HG03432 (cell line): Measurements from ENCODE around the gene STOML2.
"Not testable (repeated sequence)": the region's sequence is repeated elsewhere in the genome, so short reads cannot be mapped to it uniquely, and the experiment has no call there.

Experiments used
- ATAC-seq: cut with Tn5 transposase; IDR thresholded peaks from one replicate; pipeline ENCODE4 v1.9.1; 2021; ENCODE audit warnings: mild to moderate bottlenecking, moderate library complexity; ENCODE audit not compliant: unreplicated experiment

The STOML2 gene

GRCh38 chr9:35102769-35103659 lies at the start of gene STOML2:
Gene STOML2 (minus strand): TSS chr9:35103131. CDS start chr9:35103094, 37 bp downstream.
- peak; percentile 94 for ATAC-seq

DNA sequence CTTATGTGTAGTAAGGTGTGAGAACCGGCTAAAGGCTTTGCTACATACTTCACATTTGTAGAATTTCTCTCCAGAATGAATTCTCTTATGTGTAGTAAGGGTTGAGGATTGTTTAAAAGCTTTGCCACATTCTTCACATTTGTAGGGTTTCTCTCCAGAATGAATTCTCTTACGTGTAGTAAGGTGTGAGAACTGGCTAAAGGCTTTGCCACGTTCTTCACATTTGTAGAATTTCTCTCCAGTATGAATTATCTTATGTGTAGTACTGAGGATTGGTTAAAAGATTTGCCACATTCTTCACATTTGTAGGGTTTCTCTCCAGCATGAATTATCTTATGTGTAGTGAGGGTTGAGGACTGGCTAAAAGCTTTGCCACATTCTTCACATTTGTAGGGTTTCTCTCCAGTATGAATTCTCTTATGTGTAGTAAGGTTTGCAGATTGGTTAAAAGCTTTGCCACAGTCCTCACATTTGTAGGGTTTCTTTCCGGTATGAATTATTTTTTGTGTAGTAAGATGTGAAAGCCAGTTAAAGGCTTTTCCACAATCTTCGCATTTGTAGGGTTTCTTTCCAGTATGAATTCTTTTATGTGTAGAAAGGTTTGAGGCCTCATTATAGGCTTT lies 45.1 kb upstream of the STOML2 start:
- not testable (repeated sequence) for ATAC-seq

GRCh38 chr9:35142037-35142436 lies 39.1 kb upstream of the STOML2 start:
- ATAC-seq = no peak

GRCh38 chr9:35140093-35140492 lies 37.2 kb upstream of the STOML2 start:
- no peak for ATAC-seq

DNA sequence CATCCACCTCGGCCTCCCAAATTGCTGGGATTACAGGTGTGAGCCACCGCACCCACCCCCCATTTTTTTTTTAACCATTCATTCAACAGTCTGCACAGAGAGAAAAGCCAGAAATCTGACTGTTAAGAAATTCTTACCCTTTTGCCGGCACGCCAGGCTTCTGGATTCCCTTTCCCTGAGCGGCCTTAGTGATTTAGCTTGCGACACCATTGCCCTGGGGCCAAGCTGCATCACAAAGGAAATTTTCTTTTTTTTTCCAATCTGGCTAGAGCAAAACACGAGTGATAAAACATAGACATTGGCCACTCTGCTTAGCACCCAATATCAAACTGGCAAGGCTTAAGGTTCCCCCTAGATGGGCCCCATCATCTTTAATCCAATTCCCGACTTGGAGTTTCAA lies 33.9 kb upstream of the STOML2 start:
- ATAC-seq = no peak

DNA sequence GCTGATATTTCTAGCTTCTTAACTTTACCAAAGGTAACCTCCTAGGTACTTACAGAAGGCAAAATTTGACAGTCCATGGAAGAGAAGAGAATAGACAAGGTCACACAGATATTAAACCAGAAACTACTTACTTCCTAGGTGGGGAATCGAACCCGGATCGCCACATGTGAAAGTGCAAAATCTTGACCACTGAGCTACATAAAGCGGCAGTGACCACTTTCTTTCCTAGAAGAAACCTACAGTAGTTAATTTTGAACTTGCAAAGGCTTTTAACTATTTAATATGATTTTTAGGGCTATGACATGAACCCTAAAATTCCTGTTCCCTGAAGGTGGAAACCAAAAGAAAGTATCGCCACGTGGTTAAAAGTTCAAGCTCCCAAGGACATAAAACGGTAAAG lies 33.1 kb upstream of the STOML2 start:
- no peak for ATAC-seq

- no peak for ATAC-seq
These were observed 32.0 kb upstream of the STOML2 start for GRCh38 chr9:35134920-35135319.

GRCh38 chr9:35116898-35117551 lies 14.1 kb upstream of the STOML2 start:
- ATAC-seq = peak; percentile 56

DNA sequence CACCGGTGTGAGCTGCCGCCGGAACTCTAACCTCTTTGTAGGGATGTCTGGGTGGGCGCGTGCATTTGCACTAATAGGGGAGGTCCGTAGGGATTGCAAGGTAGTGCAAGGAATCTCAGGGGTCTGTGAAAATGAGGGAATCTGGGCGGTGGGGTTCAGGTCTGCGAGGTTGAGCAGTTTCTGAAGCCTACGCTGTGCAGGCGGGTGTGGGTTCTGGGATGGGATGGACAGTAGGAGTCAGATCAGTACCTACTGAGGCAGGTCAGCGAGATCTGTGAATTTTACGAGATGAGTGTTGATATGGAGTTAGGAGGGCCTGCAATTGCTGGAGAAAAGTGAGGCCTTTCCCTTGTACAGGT lies 13.6 kb upstream of the STOML2 start:
- no peak for ATAC-seq

DNA sequence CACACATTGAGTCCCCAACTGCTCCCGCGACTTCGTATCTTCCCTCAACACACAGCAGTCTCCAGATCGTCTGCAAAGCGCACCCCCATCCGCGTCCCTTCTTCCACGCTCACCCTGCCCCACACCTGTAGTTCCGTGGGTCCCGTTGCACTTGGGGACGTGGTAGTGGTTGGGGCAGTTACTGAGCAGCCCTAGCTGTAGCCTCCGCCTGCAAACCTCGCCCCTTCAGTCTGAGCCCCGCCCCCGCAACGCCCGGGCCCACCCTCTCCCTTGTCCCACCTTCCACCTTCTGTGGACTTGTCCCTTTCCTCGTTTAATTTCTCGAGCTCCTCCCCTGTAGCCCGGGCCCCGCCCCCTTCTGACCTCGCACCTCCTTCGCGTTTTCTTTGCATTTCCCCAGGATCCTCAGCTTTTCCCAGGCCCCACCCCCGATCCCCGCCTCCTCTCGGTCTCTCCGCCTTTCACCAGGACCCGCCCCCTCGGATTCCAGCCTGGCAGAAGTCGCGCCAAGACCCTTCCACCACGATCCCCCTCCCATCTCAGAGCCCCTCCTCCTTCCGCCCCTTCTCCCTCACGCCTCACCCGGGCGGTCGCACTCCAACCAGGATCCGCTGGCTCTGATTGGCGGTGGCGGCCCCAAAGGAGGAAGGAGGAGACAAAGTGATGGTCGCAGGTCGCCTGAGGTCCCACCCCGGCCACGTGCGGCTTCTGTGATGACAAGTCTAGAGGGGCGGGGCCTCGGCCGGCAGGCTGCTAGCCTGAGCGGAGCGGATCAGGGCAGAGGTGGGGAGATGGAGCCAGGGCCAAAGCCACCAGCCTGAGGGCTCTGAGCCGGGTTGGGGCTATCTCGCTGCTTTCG lies 13.0 kb upstream of the STOML2 start, which contains the start of gene ATOSB:
ATOSB (minus strand) TSS at position 183 of the 859 bp plus-strand sequence. CDS start 7,588 bp downstream, outside the sequence.
- ATAC-seq = peak; percentile 63

DNA sequence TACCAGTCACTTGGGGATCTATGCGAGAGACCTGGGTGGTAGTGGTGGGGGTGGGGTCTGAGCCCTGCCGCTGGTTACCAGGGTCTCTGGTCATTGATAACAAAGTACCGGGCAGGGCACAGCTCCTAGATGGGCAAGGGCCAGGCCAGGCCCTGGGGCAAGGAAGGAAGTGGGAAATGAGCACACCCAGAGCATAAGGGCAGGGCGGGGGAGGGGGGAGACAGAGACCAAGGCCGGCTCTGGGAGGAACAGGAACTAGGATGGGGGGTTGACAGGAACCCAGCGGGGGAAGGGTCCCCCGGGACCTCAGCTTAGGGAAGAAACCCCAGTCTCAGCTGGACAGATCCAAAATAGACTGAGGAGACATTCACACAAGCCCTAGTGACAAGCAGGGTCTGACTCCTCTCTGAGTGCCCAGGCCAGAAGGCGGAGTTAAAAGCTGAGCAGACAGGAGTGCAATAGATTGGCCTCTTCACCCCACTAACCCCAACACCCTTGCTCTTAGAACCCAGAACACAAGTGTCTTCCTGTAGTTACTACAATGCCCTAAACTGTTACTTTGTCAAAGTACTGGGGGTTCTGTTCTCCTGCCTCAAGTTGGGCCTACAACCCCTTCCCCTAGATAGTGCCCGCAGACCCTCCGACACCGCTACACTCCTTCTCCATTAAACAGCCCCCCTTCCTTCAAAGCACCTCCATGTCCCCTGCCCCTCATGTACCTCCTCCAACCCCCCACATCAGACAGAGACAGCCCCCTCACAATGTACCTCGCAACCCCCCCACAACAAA lies 12.1 kb upstream of the STOML2 start:
- no peak for ATAC-seq

DNA sequence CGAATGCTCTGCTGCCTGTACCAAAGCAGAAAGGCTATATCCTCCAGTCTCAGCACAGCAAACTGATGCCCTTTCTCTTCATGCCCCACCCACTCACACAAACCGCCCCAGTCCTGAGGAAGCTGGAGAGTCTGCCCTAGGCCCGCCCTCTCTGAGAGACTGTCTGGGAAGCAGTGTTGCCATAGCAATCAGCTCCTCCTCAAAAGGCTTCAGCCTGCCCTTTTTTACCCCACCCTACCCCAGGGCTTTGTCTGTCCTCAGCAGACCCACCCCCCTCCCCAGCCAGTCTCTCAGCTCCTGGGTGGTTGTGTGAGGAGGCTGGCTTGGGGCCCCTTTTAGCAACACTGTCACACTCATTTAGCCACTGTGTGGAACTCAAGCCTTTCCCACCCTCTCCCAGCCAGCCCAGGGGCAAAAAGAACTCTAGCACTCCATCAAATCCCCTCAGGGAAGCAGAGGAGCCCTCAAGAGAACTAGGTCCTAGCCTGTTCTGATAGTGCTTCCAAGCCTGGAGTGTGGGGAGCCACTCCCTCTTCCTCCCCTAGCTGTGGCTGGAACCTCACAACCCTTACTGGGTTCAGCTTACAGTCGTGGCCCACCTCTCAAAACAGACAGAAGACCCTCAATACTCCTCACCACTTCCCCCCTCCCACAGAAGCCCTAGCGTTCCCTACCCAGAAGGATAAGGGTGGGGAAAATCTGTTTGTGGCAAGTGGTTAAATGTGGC lies 11.3 kb upstream of the STOML2 start:
- no peak for ATAC-seq

DNA sequence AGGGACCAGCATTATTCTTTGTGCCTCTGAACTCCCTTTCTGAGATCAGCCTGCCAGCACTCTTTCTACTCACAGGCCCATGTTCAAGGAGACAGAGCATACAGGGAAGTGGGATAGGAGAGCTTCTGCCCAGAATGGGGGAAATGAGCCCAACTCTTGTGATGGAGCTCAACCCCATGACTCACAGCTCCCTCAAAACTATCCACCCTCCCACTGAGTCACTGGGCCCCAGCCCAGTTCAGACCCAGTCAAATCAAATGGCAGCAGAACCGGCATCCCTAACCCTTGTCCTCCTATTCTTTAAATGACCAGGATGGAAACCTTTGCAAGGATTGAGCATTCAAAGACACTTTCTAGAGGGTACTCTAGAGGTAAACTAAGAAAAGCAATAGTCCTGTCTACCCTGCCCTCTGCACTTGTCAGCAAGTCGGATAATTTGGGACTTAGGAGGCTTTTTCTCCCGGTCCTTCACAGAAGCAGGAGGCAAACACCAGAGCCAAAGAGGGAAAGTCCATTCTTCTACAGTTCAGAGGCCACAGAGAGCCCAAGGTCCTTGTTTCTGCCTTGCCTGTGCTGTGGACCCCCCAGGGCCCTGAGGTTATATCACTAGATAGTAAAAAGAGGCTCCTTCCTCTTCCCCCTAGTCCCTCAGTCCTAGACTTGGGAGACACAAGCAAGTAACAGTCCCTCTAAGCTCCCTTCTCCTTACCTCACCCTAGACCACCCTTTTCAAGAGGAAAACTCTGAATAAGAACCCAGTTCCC lies 9.5 kb upstream of the STOML2 start:
- ATAC-seq = no peak

GRCh38 chr9:35111001-35111933 lies 8.3 kb upstream of the STOML2 start:
- peak; percentile 72 for ATAC-seq

GRCh38 chr9:35110327-35110761 lies 7.4 kb upstream of the STOML2 start:
- ATAC-seq = no peak

DNA sequence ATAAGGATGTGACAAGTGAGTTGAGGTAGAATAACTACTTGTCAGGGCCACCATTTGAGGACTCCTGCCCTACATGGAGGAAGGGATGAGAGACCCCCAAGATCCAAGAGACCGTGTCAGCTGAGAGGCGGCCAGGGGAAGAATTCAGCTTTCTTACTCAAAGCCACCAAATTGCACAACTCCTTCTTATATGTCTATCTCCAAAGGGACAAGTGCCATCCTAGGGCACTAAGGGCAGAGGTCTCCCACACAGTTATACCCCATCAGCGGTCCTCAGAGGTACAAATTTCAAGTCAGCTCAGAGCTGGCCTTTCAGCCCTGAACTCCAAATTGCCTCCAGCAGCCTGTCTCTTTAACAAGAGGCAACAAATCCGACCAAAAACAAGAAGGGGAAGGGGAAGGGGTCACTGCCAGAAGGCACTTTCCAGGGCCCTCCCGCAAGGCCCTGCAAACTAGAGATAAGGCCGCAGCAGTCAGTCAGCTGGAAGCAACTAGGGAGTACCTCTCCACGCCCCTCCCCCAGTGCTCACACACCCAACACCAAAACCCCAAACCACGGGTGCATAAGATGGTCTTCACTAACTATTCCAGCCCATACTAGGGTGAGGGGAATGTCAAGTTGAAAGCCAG lies 6.1 kb upstream of the STOML2 start:
- no peak for ATAC-seq

GRCh38 chr9:35108461-35108860 lies 5.5 kb upstream of the STOML2 start:
- ATAC-seq = no peak
